ENCODE results near the gene FTO. TPM values are rescaled to one million over a fixed set of nuclear protein-coding genes. Genes with fewer than 3 reads are reported as not detected.

Gene FTO
- total RNA-seq, 2 experiments from 2014 or later: 48.6 to 53.2 TPM

GRCh38 chr16:53666786-53667415 is 37.1 kb upstream of the FTO start:
- Mint-ChIP-seq H3K36me3 (ENCODE audit: low read depth) (no peaks in the 10 kb centered on the region), H3K4me3 (no peak overlapping the region), H3K27me3 (no peaks in the 10 kb centered on the region), H3K4me1 (ENCODE audit: low read depth) (peaks cover 4% of the 10 kb centered on the region), H3K27ac (no peak overlapping the region), H3K9me3 (no peaks in the 10 kb centered on the region)
- CTCF ChIA-PET: no interaction called here
- no peak for ATAC-seq
- TF ChIP-seq CTCF (IDR thresholded peaks at IDR 0.05): no peak
- no peak for DNase-seq
- POLR2A ChIA-PET: no interaction called here
- intact Hi-C loops (cut with micrococcal nuclease): no loop called here

- Mint-ChIP-seq H3K4me1 (ENCODE audit: low read depth) (peaks cover 4% of the 10 kb centered on the region), H3K27ac (no peak overlapping the region), H3K36me3 (ENCODE audit: low read depth) (no peaks in the 10 kb centered on the region), H3K4me3 (no peak overlapping the region), H3K9me3 (no peaks in the 10 kb centered on the region), H3K27me3 (no peaks in the 10 kb centered on the region)
- POLR2A ChIA-PET: no interaction called here
- DNase-seq (no peak), ATAC-seq (no peak)
- CTCF ChIA-PET: no interaction called here
- intact Hi-C loops (cut with micrococcal nuclease): no loop called here
- TF ChIP-seq CTCF (IDR thresholded peaks at IDR 0.05): no peak
Measured at GRCh38 chr16:53668869-53669268, 35.1 kb upstream of the FTO start.

- CTCF ChIA-PET: no interaction called here
- Mint-ChIP-seq H3K4me1 (ENCODE audit: low read depth) (no peaks in the 10 kb centered on the region), H3K9me3 (no peaks in the 10 kb centered on the region), H3K36me3 (ENCODE audit: low read depth) (no peaks in the 10 kb centered on the region), H3K27ac (no peak overlapping the region), H3K4me3 (no peak overlapping the region), H3K27me3 (no peaks in the 10 kb centered on the region)
- intact Hi-C loops (cut with micrococcal nuclease): no loop called here
- DNase-seq: no peak
- POLR2A ChIA-PET: no interaction called here
- TF ChIP-seq CTCF (IDR thresholded peaks at IDR 0.05): no peak
- no peak for ATAC-seq
Measured at GRCh38 chr16:53672461-53672860, 31.5 kb upstream of the FTO start.

- no peak for DNase-seq
- no peaks in the 10 kb centered on the region for H3K4me1 Mint-ChIP-seq (ENCODE audit: low read depth)
- intact Hi-C loops (cut with micrococcal nuclease): no loop called here
- no peaks in the 10 kb centered on the region for H3K9me3 Mint-ChIP-seq
- no peak overlapping the region for H3K4me3 Mint-ChIP-seq
- ChIA-PET CTCF (no interaction called here), POLR2A (no interaction called here)
- no peak for ATAC-seq
- no peak overlapping the region for H3K27ac Mint-ChIP-seq
- no peaks in the 10 kb centered on the region for H3K36me3 Mint-ChIP-seq (ENCODE audit: low read depth)
- H3K27me3 Mint-ChIP-seq: no peaks in the 10 kb centered on the region
- TF ChIP-seq CTCF (IDR thresholded peaks at IDR 0.05): no peak
Measured at GRCh38 chr16:53673189-53673588, 30.8 kb upstream of the FTO start.

GRCh38 chr16:53678155-53678554 is 25.8 kb upstream of the FTO start:
- H3K4me1 Mint-ChIP-seq (ENCODE audit: low read depth): no peaks in the 10 kb centered on the region
- no peaks in the 10 kb centered on the region for H3K27me3 Mint-ChIP-seq
- DNase-seq (no peak), ATAC-seq (no peak)
- ChIA-PET CTCF (interaction anchor here (1.1 to 1.2 kb wide), 2 partner anchors 17 to 128 kb away, joined by 3 to 4 read pairs; no protein-coding TSS in a partner anchor), POLR2A (no interaction called here)
- no peak overlapping the region for H3K27ac Mint-ChIP-seq
- H3K4me3 Mint-ChIP-seq: no peak overlapping the region
- intact Hi-C loops (cut with micrococcal nuclease): no loop called here
- TF ChIP-seq CTCF (IDR thresholded peaks at IDR 0.05): no peak
- peaks cover 7% of the 10 kb centered on the region for H3K36me3 Mint-ChIP-seq (ENCODE audit: low read depth)
- no peaks in the 10 kb centered on the region for H3K9me3 Mint-ChIP-seq

Measured in activated CD8-positive, alpha-beta T cell treated with anti-CD3 and anti-CD28 coated beads for 36 hours (primary cell).